Measurements from ENCODE around the gene MUSK.

- TF ChIP-seq PRDM15 (CRISPR knock-in tag; IDR thresholded peaks at IDR 0.05) (no peak), RELA (CRISPR knock-in tag; IDR thresholded peaks at IDR 0.05; ENCODE audit: borderline replicate concordance) (no peak), NR1H2 (CRISPR knock-in tag; IDR thresholded peaks at IDR 0.05) (no peak), TP53 (CRISPR knock-in tag; IDR thresholded peaks at IDR 0.05) (no peak), STAT6 (CRISPR knock-in tag; conservative IDR thresholded peaks at IDR 0.05; ENCODE audit: low read depth) (no peak), GTF2I (CRISPR knock-in tag; conservative IDR thresholded peaks at IDR 0.05) (no peak), NFYB (CRISPR knock-in tag; conservative IDR thresholded peaks at IDR 0.05; ENCODE audit: low read depth) (no peak), EMX1 (CRISPR knock-in tag; IDR thresholded peaks at IDR 0.05) (no peak), SP1 (CRISPR knock-in tag; conservative IDR thresholded peaks at IDR 0.05) (no peak), RORB (CRISPR knock-in tag; IDR thresholded peaks at IDR 0.05) (no peak)
- TF ChIP-seq, protein P1, sequence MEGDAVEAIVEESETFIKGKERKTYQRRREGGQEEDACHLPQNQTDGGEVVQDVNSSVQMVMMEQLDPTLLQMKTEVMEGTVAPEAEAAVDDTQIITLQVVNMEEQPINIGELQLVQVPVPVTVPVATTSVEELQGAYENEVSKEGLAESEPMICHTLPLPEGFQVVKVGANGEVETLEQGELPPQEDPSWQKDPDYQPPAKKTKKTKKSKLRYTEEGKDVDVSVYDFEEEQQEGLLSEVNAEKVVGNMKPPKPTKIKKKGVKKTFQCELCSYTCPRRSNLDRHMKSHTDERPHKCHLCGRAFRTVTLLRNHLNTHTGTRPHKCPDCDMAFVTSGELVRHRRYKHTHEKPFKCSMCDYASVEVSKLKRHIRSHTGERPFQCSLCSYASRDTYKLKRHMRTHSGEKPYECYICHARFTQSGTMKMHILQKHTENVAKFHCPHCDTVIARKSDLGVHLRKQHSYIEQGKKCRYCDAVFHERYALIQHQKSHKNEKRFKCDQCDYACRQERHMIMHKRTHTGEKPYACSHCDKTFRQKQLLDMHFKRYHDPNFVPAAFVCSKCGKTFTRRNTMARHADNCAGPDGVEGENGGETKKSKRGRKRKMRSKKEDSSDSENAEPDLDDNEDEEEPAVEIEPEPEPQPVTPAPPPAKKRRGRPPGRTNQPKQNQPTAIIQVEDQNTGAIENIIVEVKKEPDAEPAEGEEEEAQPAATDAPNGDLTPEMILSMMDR (IDR thresholded peaks at IDR 0.05) = no peak
- TF ChIP-seq, protein P2, sequence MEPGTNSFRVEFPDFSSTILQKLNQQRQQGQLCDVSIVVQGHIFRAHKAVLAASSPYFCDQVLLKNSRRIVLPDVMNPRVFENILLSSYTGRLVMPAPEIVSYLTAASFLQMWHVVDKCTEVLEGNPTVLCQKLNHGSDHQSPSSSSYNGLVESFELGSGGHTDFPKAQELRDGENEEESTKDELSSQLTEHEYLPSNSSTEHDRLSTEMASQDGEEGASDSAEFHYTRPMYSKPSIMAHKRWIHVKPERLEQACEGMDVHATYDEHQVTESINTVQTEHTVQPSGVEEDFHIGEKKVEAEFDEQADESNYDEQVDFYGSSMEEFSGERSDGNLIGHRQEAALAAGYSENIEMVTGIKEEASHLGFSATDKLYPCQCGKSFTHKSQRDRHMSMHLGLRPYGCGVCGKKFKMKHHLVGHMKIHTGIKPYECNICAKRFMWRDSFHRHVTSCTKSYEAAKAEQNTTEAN (CRISPR knock-in tag; IDR thresholded peaks at IDR 0.05) = no peak
- TF ChIP-seq, protein P3, sequence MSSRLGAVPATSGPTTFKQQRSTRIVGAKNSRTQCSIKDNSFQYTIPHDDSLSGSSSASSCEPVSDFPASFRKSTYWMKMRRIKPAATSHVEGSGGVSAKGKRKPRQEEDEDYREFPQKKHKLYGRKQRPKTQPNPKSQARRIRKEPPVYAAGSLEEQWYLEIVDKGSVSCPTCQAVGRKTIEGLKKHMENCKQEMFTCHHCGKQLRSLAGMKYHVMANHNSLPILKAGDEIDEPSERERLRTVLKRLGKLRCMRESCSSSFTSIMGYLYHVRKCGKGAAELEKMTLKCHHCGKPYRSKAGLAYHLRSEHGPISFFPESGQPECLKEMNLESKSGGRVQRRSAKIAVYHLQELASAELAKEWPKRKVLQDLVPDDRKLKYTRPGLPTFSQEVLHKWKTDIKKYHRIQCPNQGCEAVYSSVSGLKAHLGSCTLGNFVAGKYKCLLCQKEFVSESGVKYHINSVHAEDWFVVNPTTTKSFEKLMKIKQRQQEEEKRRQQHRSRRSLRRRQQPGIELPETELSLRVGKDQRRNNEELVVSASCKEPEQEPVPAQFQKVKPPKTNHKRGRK (CRISPR knock-in tag; IDR thresholded peaks at IDR 0.05; ENCODE audit: borderline replicate concordance) = no peak
Observed at GRCh38 chr9:110748251-110748893, 79.8 kb downstream of the MUSK start.
